Stimulated activated CD8-positive, alpha-beta memory T cell treated with anti-CD3 and anti-CD28 coated beads, Interleukin-4, amount 100 ng/mL, for 4 hours (primary cell): ENCODE data around the gene GEMIN8.

Experiments
- DNase-seq, 2 donors: peaks; one replicate each; pipeline ENCODE4 v3.0.0-alpha.2; 2020; ENCODE audit warnings: low read depth in 2 of 2, low spot score in 1 of 2

The GEMIN8 gene

DNA sequence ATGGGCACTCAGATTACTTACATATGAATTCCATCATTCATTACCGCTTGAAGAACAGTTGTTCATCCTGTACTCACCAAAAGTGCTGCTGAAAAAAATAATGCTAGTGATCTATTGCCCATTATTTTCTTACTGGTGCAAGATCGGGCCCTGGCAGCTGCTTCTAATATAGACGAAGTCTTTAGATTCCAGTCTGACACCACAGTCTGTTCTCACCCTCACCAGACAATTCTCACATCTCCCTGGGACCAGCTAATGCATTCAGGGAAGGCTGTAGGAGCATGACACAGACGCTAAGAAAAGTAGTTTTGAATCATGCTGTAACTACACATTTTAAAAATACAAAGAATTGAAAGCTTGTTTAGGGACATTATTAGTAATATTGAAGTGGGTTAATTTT is 13.8 kb downstream of the GEMIN8 start:
- no peak for DNase-seq

DNA sequence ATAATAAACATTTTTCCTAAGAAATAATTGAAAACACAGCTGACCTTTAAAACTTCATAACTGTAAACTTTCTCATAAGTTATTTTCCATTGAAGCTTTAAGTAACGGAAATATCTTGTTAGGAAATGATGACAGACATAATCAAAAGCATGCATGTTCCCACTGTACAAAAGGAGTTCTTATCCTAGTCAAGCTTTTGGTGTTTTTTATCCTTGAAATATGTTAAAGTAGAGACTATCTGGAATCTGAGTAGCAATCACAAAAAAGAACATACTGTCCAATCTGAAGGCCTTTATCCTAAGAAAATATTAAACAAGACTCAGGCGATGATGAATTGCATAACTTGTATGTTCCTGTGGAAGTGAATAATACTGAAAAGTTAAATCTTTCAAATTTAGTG is 14.4 kb downstream of the GEMIN8 start:
- no peak for DNase-seq

DNA sequence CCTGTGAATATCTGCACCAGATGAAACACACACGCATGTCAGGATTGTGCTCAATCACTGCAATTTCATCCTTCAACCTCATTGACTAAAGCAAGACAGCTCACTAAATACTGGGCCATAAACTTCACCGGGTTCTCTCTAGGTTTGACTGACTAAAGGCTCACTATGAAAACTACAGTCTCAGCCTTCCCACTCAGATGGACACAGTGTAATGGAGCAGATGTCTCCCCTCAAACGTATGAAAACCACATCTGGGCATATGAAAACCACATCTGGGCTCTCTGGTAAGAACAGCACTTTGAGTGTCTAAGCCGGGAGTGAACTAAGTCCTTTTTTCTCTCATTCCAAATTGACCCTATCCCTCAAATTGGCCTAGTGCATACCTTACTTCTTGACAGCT is 15.2 kb downstream of the GEMIN8 start:
- DNase-seq: no peak

DNA sequence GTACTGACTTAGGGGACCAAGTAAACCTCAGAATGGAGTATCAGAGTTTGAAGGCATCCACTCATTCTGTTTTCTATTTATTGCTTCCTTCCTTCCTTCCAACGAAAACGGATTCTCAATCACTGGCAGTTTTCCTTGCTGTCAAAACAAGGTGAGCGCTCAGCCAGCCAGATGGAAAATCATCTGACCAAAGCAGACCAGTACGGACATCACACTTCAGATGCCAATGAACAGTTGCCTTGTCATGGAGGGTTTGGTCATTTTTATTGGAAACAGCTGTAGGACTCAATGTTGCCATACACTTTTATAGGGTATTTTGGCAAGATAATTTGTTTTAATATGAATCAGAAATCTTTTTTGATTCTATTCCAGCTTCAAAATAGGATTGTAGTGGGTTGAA is 16.6 kb downstream of the GEMIN8 start:
- no peak for DNase-seq

DNA sequence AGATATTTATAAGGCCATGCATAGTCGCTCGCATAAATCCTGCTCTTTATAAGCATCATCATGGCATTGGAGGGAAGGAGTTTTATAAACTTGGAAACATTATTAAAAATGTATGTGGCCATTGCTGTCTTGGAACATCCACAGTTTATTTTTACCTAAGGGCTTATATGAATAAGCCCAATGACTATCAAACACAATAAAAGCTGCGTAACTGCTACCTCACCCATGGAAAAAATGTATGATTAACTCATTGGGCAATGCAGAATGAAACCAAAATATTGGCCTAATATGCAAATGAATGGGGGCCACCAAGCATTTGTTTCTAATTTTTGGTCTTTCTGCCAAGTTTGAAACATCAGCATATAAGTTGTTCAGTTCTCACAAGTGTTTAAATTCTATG is 19.1 kb downstream of the GEMIN8 start:
- DNase-seq: no peak

DNA sequence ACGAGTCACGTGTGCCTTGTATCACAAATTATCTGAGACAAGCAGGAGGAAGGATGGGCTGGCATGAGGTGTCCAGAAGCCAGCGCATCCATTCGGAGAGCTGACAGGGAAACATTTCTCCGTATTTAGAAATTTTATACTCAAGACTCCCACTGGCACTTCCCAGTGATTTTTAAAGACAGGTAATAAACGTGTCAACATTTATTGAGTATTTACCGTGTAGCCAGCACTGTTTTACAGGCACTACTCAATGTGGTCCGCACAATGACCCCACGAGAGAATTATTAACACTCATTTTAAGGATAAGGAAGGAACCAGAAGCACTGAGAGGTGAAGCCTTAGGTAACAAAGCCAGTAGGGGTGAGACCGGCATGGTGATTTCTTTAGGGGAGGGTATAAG is 23.2 kb downstream of the GEMIN8 start:
- DNase-seq: no peak

DNA sequence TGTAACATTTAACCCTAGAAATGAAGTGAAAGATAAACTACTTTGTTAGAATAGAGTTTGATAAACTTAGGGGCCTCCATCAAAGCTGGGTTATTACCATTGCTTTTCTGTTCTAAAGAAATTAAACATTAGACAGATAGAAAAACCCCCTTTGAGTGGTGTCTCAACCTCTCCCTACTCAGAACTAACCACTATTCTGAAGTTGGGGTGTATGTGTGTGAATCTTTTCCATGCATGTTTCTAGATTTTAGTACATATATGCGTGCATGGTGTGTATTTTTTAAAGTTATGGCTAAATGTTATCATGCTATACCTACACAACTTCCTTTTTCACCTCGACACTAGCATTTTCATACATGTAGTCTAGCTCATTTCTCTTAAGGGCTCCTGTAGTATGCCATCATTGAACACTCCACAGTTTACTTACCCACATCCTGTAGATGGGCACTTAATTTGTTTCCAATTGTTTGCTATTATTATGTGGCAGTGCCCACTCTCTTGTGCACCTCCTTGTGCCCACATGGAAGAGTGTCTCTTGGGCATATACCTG is 25.7 kb downstream of the GEMIN8 start:
- no peak for DNase-seq

DNA sequence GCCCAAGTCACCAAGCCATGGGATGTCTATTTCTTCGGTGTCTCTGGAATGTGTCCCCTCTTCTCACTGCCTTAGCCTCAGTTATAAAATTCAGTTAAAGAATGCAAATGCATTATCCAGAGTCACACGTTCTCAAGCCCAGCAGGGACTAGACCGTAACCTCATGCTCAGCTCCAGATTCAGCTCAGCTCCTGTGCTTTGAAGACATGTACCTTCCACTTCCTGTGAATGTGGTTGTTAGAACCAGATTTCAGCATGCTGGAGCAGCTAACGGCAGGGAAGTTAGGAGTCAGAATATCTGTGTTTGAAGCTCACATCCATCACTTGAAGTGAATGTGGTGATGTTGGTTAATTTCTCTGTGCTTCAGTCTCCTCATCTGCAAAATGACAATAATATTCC is 26.7 kb downstream of the GEMIN8 start:
- DNase-seq: no peak

DNA sequence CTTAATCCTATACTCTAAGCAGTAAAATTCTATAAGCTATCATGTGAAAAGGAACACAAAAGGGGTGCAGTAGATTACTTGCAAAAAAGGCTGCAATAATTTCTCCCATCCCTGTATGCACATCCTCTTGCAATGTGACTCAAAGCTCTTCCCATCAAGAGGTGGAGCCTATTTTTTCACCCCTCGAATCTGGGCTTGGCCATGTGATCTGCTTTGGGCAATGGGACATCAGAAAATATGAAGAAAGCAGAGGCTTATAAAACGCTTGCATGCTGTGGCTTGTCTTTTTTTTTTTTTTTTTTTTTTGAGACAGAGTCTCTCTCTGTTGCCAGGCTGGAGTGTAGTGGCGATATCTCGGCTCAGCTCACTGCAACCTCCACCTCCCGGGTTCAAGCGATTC is 33.0 kb downstream of the GEMIN8 start:
- DNase-seq: no peak

DNA sequence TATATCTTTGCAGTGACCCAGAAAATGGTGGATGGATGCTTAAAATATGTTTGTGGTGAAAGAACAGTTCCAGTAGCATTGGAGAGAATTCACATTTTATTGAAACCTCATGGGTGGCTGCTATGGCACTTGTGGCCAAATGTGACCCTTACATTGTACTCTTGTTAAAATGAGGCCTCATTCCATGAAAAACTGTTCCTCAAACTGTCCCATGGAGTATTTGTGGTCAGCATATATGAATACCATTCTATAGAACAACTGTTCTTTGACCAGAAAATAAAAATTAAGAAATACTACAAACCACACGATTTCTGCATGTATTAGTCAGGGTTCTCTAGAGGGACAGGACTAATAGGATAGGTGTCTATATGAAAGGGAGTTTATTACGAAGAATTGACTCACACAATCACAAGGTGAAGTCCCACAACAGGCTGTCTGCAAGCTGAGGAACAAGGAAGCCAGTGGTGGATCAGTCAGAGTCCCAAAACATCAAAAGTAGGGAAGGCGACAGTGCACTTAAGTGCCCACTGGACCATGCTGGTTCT is 35.1 kb downstream of the GEMIN8 start:
- DNase-seq: no peak

DNA sequence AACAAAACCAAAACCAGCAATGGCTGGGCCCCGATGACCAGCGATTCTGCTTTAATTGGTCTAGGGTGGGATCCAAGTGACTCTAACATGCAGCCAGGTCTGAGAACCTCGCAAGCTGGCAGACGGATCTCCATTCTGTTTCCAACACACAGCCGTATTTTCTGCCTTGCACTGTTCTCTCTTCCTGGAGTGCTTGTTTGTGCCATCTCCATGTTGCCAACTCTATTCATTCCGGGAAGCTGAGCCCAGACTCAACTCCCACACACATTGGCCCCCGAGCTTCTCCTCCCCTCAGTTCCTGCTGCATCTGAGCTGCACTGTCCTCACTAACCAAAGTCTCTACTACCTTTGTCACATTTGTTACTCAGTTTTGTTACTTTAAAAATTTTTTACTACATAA is 35.6 kb downstream of the GEMIN8 start:
- no peak for DNase-seq

DNA sequence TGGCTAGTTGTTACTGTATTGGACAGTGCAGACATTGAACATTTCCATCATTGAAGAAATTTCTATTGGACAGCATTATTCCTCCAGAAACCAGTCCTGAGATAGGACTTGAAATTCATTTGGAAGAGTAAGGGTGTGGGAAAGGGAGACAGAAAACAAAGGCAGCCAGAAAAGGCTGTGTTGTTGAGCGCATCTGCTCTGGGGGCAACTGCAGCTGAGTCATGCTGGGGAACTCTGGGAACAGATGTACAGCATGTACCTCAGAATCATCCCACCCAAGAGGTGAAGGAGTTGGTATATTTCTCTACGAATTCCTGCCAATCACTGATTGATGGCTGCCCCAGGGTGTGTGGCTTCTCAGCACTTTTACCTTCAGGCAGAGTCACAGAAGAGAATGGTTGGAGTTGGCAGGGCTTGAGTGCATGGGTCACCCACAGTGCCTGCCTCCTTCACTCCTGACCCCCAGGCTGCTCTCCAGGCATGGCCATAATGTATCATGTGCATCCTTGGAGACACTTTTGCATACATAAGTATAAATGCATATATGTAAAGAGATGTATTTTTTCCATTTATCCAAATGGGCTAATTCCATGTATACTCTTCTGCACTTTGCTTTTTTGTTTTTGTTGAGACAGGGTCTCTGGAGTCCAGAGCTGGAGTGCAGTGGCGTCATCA is 39.4 kb downstream of the GEMIN8 start:
- no peak for DNase-seq

DNA sequence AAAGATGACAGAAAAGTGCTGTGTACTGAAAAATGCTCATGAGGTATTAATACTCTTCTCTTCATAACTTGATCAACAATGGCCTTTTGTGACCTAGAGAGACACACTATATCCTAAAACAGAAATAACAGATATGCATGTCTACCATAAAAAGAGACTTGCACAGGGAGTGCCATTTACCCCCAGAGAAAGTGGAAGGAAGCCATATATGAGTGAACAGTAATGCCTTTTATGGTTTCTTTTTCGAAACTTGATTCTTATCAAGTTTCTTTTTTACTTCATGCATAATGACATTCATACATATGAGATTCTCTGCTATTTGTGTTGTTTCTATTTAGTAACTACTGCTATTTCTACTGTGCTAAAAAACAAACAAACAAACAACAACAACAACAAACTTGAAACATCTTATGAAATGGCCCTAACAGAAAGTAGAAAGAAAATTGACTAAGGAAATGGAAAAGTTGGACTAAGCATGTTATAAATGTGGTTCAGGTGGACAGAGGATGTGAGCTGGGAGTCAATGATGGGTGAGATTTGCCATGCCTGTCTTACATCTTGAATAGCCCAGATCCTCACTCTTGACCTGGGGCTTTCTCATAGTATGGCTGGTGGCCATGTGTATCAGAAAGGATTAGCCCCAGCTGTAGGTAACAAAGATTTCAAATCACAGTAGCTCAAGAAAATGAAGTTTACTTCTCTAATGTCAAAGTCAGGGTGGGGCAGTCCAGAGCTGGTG is 43.8 kb downstream of the GEMIN8 start:
- no peak for DNase-seq

DNA sequence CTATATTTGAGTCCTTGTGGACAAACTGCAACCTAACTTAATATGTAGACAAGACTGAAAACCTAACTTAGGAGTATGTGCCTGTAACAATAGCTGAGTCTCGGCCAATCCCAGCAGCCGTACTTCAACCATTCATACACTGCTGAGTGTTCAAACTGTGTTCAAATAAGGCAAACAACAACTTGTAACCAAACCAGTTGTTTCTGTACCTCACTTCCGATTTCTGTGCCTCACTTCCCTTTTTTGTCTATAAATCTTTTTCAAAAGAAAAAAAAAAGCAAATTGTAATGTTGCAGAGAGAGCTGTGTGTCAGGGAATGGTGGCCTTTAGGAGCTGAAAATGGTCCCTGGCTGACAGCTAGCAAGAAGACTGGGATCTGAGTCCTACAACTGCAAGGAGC is 46.0 kb downstream of the GEMIN8 start:
- no peak for DNase-seq

DNA sequence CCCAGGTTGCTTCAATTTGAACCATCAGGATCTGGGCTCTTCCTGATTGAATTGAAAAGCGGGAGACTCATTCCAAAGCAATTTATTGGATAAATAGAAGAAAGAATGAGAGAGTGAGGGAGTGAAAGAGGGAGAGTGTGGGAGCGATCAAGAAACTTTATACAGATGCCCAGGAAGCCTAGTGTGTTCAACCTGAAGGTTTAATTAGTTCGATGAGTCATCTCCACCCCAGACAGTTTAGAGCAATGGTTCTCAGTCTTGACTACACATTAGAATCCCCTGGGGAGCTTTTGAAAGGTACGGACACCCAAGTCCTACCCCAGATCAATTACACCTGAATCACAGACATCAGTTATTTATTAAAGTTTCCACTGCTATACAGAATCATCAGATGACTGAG is 61.5 kb downstream of the GEMIN8 start:
- DNase-seq: no peak

DNA sequence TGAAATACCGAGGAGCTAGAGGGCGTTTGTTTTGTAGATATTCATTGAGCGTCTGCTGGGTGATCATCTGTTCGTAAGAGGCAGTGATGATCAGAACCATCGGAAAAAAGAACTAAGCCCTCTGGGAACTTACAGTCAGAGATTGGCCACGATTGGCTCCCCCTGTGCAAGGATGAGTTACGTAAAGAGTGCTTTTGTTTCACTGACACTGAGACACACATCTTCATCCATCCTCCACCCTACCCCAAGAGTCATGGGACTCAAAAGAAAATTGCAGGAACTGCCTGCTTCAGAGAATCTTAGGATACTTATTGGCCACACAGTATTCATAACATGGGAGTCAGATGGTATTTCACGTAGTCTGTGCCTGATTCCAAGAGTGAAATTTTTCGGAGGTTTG is 62.1 kb downstream of the GEMIN8 start:
- DNase-seq: no peak

DNA sequence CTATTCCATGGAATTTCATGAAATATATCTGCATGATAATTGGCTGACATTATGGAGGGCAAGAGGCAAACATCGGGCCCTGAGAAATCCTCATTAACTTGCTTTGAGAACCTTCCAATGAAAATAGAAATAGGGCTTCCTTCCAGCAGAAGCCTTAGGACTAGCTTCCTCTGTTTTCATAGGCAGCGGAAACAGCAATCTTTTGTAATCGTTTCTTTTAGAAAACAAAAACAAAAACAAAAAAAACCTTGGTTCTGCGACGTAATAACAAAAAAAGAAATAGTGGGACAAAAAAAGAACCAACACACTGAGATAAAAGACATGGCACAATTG is 62.9 kb downstream of the GEMIN8 start:
- no peak for DNase-seq

DNA sequence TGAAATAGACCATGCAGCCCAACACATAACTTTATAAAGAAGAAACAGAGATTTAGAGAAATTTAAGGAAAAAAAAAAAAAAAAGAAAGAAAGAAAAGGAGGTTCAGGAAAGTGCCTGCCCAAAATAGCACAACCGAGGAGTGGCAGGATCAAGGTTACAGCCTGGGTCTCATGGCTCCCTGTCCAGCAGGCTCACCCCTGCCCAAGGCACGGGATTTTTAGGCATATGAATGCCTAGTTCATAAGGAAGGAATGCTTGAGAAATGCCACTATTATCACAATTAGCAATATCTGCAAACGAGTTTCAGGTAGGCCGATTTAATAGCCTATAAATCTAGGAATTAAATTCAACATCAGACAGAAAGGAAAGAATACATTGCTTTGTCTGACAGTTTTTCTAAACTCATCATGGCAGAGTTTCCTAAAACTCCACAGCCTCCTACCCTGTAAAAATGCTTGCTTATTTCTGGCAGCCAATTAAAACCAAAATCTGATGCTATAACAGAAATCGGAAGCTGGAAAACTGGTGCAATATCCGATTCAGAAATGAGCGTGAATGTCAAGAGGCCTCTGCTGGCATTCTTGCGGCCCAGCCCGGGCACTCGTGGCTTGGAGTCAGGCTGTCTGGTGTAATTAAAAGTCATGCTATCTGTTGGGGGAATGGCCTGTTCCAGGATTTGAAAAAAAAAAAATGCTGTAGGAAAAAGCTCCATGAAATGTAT is 63.5 kb downstream of the GEMIN8 start:
- no peak for DNase-seq

DNA sequence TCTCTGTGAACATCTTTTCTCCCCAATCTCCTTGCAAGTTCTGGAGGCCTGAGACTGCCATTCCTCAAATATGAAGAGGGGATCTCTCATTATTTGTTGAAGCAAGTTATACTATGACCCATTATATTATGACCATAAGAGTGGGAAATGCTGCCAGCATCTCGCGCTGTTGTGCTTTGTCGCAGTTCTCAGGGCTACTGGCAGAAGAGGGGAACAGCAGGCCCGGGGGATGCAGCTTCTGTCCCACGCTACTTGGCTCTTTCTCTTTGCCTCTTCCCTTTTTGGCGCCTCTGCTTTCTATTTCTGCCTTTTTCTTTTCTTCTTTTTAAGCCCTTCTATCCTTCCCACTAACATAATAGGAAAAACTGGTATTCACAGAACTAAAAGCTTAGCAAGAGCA is 64.2 kb downstream of the GEMIN8 start:
- DNase-seq: no peak

DNA sequence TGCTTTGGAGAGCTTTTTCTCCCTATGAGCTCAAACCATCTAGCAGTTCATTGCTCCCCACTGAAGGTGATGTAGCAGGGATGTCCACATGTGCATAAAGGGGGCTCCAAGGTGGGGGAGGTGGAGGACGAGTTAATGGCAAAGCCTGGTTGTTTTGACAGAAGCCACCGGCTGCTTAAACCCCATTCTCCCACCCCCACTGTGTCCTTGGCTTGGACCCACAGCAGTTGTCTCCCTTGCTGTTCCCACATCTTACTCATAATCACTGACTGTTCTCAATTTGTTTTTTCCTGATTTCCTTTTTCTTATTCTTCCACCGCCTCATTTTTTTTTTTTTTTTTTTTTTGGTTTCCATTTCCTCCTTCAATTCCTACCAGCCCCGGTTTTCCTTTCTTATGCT is 72.7 kb downstream of the GEMIN8 start:
- DNase-seq: no peak
